Body of pancreas (tissue), 4 donors: ENCODE measurements around the gene PDGFD.

Source experiments
- CTCF ChIP-seq, 7 experiments: fragments of 450-650 bp in 4 of 7; fragments of 200-600 bp in 3 of 7; sonication (generic) in 3 of 7; IDR thresholded peaks; one replicate each; pipeline ENCODE4 v1.5.1; 2016 to 2019; ENCODE audit warnings: antibody characterized with exemption in 7 of 7
- POLR2A ChIP-seq, 3 donors: fragments of 450-650 bp; IDR thresholded peaks; one replicate each; pipeline ENCODE4 v1.6.1; 2016; ENCODE audit warnings: antibody characterized with exemption in 3 of 3, mild to moderate bottlenecking in 2 of 3

GRCh38 chr11:103924166-103925013 is 239.6 kb downstream of the PDGFD start:
- TF ChIP-seq CTCF (IDR thresholded peaks at IDR 0.05) (no peak), POLR2A (IDR thresholded peaks at IDR 0.05) (no peak)
